OCI-LY1 (cell line): ENCODE data around the gene KAT7.

ENCODE experiments used
- EZH2 ChIP-seq: fragments of 200-600 bp; sonication (generic), shearing (Covaris generic); IDR thresholded peaks from 2 replicates; pipeline ENCODE4 v1.8.0; 2017; ENCODE audit warnings: borderline replicate concordance, mixed run types, mild to moderate bottlenecking, antibody characterized with exemption, low read length, moderate library complexity, mixed read lengths
- TF ChIP-seq, protein P1 (sequence below): fragments of 200-600 bp; sonication (generic), shearing (Covaris generic); IDR thresholded peaks from 2 replicates; pipeline ENCODE4 v1.5.1; 2017; ENCODE audit warnings: mild to moderate bottlenecking, antibody characterized with exemption, low read length, moderate library complexity, mixed read lengths

DNA sequence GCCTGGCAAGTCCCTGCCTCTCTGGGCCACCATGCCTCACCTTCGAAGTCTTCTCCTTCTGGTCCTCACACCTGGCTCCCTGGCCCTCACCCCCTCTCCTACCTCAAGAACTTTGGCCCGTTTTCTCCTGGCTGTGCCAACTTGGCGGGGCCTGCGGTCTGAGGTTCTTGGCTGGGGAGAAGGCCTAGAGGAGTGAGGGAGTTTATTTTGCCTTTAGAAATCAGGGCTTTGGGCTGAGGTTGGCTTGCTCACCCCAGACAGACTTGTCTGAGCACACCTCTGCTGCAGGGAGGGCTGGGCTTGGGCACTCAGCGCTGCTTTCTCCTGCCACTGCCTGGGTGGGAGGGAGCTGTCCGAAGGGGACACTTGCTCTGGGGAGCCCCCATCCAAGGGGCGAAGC lies 82.7 kb downstream of the KAT7 start:
- TF ChIP-seq, protein P1, sequence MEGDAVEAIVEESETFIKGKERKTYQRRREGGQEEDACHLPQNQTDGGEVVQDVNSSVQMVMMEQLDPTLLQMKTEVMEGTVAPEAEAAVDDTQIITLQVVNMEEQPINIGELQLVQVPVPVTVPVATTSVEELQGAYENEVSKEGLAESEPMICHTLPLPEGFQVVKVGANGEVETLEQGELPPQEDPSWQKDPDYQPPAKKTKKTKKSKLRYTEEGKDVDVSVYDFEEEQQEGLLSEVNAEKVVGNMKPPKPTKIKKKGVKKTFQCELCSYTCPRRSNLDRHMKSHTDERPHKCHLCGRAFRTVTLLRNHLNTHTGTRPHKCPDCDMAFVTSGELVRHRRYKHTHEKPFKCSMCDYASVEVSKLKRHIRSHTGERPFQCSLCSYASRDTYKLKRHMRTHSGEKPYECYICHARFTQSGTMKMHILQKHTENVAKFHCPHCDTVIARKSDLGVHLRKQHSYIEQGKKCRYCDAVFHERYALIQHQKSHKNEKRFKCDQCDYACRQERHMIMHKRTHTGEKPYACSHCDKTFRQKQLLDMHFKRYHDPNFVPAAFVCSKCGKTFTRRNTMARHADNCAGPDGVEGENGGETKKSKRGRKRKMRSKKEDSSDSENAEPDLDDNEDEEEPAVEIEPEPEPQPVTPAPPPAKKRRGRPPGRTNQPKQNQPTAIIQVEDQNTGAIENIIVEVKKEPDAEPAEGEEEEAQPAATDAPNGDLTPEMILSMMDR: no peak
- no peak for TF ChIP-seq EZH2
